Suppressor macrophage treated with lipopolysaccharide for 4 hours (primary cell): ENCODE results near the gene IFNL2.
"Not testable (repeated sequence)": the region's sequence is repeated elsewhere in the genome, so short reads cannot be mapped to it uniquely, and the experiment has no call there.

Experiments used
- DNase-seq: peaks from one replicate; pipeline ENCODE4 v3.0.0-alpha.2; 2020

Gene IFNL2

DNA sequence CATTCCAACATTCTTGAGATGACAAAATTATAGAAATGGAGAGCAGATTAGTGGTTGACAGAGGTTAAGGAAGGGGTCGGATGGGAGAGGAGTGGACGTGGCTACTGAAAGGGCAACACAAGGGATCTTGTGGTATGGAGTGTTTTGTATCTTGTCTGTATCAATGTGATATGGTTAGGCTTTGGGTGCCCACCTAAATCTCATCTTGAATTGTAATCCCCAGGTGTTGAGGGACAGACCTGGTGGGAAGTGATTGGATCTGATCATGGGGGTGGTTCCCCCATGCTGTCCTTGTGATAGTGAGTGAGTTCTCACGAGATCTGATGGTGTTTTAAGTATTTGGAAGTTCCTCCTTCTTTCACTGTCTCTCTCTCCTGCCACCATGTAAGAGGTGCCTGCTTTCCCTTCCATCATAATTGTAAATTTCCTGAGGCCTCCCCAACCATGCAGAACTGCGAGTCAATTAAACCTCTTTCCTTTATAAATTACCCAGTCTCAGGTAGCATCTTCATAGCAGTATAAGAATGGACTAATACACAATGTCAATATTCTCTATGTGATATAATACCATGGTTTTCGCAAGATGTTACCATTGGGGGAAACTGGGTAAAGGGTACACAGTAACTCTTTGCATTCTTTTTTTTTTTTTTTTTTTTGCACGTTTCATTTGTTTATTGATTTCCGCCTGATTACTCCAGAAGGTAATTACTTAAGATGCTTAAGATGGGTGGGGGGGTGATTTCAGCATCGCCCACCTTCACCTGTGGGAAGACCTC lies 14.6 kb upstream of the IFNL2 start:
- DNase-seq: no peak

DNA sequence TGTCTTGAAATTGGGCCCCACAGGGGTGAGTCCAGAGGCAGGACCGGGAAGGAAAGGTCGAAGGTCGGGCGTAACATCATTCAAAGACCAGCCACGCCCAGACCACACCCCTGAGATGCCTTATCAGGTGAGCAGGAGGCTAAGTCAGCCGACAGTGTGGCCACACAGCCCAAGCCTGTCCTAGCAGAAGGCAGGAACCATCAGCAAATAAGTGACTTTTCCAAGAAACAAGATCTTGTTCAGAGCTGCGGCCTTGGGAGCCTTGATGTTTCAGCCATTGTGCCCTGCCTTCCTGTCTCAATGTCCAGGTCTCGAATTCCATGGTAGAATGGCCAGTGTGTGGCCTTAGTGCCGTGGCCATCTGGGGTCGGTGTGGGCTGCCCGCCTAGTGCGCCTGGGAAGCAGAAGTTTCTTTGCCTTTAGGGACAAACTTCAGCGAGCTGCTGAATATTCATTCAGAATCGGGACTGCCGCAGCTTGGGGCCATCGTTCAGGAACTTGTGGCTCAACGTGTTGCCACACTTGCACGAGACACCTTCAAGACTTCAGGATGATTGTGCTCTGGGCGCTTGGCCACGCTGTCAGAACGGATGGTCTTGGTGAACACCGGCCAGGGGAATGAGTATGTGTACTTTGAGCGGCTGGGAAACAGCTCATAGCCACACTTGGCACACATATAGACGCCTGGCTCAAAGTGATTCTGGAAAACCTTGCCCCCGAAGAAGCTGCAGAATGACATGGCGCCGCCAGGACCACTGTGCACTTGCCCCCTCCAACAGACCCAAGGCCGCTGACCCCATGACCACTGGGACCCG lies 13.5 kb upstream of the IFNL2 start:
- DNase-seq: no peak

DNA sequence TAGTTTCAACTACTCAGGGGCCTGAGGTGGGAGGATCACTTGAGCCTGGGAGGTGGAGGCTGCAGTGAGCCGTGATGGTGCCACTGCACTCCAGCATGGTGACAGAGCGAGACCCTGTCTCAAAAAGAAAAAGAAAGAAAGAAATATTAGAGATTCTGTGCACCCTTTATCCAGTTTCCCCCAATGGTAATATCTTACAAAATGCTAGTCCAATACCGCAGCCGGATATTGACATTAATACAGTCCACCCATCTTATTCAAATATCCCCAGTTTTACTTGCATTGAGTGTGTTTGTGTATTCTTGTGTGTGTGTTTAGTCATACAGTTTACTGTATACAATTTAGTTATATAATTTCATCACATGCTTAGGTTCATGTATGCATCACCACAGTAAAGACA lies 11.0 kb upstream of the IFNL2 start:
- DNase-seq: no peak

DNA sequence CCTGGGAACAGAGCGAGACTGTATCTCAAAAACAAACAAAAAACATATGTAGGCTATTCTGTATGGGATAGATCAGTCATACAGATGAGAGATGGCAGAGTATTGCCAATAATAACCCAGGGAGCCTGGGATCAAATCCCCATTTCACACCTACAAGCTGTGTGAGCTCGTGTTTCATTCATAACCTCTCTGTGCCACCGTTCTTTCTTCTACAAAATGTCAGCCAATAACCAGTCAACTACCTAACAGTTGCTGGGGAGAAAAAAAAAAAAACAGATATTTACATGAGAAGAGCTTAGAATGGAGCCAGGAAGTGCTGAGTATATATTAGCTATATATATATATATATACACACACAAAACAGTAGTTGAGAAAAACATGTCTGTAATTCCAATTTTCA lies 6.5 kb upstream of the IFNL2 start:
- DNase-seq: no peak

DNA sequence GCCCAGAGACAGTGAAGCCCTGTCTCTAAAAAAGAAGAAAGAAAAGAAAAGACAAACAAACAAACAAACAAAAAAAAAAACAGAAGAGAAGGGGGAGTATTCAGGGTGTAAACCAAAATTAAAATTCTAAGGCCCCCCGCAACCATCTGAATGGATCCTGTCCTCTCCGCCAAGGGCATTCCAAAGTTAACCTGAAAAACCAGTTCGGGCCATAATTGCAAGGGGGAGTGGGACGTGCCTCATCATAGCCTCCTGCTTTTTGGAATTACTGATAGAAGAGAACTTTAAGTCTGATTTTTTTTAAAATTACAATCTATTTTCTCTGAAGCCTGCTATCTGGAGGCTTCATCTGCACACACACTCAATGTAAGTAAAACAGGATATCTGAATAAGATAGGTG lies 5.7 kb upstream of the IFNL2 start:
- no peak for DNase-seq

DNA sequence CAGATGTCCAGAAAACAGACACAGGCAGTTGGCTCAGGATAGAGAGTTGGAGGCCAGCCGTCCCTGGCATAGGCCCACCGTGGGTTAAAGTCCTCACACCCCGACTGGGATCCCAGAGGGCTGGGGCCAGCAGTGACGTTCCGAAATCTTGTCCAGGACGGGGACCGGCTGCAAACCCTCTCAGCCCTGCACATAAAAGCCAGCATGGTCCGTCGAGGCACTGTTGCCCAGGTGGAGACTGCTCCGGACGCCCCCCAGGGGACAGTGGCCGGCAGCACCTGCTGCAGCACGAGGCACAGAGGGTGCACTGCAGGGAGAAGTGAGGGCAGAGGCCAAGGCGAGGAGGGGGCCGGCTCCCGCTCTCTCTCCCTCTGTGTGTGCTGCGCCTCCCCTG lies 4.3 kb upstream of the IFNL2 start:
- no peak for DNase-seq

DNA sequence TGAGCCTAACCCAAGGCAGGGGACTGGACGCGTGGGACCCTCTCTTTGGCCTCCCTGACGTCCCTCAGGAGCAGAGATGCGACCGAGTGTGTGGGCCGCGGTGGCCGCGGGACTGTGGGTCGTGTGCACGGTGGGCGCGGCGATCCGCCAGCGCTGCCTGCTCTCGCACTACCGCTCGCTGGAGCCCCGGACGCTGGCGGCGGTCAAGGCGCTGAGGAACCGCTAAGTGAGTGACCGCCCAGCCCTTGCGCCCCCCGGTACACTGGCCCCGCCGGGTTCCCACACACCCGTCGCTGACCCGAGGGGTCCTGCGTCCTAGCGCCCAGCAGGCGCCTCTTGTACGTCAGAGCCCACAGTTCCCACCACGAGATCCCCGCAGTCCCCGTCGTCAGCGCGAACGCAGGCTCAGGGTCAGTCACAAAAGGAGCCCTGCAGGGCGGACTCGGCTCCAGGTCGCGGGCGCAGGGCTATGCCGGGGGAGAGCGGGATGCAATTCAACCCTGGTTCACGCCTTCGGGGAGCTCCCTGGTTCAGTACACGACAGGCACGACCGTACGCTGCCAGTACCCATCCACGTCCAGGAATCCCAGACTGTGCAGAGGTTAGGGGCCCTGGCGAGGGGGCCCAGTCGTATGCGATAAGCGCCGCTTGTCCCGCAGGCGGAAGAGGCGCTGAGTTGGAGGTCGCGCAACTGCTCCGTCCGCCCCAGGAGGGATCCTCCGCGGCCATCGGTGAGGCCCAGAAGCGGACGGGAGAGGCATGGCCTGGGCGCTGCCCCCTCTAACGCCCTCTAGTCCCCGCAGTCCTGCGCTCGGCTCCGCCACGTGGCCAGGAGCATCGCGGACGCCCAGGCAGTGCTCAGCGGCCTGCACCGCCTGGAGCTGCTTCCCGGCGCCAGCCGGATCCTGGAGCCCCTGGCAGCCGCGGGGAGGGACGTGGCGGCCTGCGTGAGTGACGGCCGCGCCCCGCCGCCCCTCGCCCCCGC lies 3.6 kb upstream of the IFNL2 start:
- DNase-seq: no peak

DNA sequence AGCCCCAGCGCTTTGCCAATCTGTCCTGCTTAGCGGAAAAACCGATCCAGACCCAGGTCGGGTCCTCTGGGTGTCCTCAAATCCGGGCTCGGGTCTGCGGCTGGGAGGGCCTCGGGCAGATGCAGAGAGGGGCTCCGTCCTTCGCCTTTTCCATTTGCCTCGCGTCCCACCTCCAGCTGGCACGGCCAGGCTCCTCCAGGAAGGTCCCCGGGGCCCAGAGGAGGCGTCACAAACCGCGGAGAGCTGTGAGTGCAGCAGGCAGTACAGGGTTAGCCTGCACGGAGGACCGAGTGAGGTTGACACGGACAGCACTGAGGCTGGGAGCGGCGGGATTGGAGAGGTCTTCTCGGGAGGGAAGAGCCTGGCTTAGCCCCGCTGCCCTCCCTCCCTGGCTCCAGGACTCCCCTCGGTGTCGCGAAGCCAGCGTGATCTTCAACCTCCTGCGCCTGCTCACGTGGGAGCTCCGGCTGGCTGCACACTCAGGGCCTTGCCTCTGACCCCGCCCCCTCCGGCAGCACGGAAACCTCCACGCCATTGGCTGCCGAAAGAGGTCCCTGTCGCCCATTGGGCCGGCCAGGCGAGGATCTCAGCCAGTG lies 2.8 kb upstream of the IFNL2 start:
- no peak for DNase-seq

DNA sequence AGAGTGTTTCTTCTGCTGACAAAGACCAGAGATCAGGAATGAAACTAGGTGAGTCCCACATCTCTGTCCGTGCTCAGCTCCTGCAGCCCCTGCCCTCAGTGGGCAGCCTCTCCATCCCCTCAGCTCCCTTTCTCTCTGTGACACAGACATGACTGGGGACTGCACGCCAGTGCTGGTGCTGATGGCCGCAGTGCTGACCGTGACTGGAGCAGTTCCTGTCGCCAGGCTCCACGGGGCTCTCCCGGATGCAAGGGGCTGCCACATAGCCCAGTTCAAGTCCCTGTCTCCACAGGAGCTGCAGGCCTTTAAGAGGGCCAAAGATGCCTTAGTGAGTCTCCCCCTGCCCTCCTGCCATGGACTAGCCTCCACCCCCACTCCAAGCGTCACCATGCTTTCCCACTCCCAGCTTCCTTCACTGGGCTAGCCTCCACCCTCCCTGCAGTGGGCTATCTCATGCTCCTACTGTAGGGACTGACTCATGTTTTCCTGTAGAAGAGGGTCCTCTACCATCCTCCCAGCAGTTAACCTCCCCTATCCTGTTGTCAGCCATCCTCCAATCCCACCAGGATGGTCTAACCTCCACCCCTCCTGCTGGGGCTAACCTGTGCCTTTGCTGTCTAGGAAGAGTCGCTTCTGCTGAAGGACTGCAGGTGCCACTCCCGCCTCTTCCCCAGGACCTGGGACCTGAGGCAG lies 481 bp downstream of the IFNL2 start:
- DNase-seq: not testable (repeated sequence)

DNA sequence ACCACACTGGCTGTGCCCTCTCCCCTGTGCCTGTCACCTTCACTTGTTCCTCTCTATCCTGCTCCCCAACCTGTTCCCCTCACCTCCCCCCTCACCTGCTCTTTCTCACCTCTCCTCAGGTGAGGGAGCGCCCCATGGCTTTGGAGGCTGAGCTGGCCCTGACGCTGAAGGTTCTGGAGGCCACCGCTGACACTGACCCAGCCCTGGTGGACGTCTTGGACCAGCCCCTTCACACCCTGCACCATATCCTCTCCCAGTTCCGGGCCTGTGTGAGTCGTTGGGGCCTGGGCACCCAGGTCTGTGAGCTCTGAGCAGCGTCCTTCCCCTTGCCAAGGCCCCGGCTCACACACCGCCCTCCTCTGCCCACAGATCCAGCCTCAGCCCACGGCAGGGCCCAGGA lies 1.2 kb downstream of the IFNL2 start:
- DNase-seq: not testable (repeated sequence)

DNA sequence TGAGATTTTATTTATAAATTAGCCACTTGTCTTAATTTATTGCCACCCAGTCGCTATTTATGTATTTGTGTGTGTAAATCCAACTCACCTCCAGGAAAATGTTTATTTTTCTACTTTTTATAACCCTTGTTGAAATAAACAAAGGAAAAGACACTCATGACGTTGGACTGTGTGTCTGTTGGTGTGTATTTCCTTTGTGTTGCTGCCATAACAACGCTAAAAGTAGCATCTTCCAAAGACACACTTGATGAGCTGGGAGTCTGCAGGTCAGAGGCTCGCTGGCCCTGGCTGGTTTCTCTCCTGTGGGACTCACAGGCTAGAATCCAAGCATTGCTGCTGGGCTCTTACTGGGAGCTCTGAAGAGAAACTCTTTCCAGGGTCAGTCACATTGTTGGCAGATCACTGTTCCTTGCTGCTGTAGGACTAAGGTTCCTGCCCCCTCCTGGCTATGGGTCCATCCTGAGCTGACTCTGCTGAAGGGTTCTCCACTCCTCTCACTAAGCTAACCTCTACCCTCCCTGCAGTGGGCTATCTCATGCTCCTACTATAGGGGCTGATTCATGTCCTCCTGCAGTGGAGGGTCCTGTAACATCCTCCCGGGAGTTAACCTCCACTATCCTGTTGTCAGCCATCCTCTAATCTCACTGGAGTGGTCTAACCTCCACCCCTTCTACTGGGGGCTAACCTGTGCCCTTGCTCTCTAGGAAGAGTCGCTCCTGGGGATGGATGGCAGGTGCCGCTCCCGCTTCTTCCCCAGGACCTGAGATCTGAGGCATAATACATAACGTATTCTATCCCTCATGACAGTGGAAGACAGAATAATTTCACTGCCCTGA lies 2.1 kb downstream of the IFNL2 start:
- no peak for DNase-seq

DNA sequence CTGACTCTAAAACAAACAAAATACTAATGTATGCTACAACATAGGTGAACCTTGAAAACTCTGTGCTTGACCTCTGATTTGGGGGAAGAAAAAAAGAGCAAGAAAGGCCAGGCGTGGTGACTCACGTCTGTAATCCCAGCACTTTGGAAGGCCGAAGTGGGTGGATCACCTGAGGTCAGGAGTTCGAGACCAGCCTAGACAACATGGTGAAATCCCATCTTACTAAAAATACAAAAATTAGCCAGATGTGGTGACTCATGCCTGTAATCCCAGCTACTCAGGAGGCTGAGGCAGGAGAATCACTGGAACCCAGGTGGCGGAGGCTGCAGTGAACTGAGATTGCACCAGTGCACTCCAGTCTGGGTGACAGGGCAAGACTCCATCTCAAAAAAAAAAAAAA lies 5.7 kb downstream of the IFNL2 start:
- not testable (repeated sequence) for DNase-seq

DNA sequence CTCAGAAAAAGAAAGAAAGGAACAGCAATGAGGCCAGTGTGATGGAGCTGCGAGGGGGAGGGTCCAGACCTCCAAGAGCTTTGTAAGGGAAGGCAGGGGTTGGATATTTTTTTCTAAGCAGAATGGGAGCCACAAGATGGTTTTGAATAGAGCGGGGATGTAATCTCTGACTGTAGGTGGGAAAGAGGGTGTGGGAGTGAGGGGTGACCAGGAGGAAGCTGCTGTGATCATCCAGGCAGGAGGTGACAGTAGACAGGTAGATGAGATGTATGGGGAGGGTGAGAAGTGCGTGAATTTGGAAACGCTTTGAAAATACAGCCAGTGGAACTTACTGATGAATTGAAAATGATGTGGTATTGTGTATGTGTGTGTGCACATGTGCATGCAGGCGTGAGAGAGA lies 7.4 kb downstream of the IFNL2 start:
- DNase-seq: no peak

DNA sequence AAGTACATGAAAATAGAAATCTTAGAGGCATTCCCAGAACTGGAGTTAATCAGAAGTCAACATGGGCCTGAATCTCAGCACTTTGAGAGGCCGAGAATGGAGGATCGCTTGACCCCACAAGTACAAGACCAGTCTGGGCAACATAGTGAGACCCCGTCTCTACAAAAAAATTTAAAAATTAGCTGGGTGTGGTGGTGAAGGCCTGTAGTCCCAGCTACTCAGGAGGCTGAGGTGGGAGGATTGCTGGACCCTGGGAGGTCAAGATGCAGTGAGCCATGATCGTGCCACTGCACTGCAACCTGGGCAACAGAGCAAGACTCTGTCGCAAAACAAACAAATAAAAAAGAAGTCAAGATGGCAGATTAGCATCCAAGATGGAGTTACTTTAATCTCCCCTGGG lies 8.5 kb downstream of the IFNL2 start:
- DNase-seq: no peak

DNA sequence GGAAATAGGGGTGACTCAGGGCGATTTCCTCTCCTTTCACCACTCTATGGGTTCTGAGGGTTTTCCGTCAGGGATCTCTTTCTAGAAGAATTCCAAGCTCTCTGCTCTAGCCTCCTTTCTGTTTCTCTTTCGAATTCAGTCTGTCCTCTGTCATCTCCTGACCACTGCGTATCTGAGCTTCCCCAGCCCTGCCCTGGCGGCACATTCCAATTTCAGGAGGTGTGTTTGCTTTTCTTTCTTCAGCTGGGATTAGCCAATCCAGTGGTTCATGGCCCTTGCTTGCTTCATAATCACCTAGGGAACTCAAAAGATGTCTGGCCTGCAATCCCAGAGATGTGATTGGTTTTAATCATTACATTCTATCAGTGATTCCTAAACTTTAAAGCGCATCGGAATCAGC lies 9.4 kb downstream of the IFNL2 start:
- DNase-seq: peak; percentile 16

DNA sequence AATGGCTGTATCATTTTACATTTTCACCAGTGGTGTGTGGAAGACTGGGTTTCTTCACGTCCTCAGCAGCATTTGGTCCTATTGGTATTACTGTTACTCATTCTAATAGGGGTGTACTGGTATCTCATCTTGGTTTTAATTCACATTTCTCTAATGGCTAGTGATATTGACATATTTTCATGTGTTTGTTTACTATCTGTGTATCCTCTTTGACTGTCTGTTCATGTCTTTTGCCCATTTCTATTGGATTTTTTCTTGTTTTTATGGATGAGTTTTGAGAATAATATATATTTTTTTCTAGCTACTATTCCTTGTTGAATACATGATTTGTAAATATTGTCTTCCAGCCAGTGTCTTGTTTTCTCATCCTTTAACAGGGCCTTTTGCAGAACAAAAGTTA lies 13.8 kb downstream of the IFNL2 start:
- DNase-seq: no peak

DNA sequence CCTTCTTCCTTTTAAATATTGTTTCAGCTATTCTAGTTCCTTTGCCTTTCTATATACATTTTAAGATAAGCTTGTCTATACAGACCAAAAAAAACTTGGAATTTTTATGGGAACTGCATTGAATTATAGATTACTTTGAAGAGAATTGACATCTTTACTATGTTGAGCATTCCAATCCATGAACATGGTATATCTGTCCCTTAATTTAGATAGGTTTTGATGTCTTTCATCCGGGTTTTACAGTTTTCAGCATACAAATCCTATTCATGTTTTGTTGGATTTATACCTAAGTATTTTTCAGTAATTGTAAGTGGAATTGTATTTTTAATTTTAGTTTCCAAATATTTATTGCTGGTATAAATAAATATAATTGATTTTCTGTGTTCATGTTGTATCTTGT lies 15.8 kb downstream of the IFNL2 start:
- no peak for DNase-seq

DNA sequence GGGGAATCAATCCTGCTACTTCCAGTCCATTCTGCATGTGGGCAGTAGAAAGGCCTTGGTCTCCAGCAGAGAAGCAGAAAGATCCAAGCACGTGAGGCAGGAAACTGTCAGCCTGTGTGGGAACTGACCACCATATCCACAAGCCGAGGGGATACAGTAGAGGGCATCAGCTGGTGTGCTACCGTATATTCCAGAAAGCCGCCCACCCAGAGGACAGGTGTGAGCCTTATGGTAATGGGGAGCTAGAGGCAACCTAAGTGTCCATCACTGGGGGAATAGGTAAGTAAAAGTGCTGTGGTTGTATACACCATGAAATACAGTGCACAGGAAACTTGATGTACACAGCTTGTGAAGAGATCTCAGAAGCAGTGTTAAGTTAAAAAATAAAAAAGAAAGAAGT lies 25.2 kb downstream of the IFNL2 start:
- DNase-seq: no peak

DNA sequence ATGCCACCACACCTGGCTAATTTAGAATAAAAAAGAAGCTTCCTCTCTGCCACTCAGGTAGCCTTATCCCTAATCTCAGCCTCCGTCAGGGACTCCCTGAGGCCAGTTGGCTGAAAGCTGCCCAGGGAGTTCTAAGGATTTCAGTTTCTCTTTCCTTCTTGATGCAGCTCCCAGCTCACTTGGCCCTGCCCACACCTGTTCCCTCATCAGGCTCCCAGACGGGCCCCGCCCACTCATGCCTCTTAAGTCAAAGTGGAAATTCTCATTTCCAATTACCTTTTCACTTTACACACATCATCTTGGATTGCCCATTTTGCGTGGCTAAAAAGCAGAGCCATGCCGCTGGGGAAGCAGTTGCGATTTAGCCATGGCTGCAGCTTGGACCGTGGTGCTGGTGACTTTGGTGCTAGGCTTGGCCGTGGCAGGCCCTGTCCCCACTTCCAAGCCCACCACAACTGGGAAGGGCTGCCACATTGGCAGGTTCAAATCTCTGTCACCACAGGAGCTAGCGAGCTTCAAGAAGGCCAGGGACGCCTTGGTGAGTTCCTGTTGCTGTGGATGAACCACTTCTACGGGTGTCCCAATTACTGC lies 28.0 kb downstream of the IFNL2 start, which contains the start of gene IFNL1:
IFNL1 (plus strand) TSS at position 353 of the 591 bp plus-strand sequence; CDS start at position 368, 15 bp downstream.
- DNase-seq: no peak

DNA sequence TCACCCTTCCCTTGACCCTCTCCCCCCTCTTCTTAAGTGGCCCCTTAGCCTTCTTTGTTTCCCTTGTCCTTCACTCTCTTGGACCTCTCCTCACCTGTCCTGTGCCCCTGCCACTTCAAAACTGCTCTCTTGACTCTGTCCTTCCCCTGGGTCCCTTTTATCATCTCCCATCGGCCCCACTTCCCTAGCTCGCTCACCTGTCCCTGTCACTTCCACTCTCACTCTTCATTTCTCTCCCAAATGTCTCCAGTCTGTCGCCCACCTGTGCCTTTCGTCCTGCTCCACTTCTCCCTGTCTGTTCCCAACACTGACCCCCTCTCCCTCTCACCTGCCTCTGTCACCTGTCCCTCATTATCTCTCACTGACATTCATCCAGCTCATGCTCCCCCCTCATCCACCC lies 28.7 kb downstream of the IFNL2 start:
- DNase-seq: no peak
